Measurements from ENCODE around the gene FIBCD1. TPM values are rescaled to one million over a fixed set of nuclear protein-coding genes. Genes with fewer than 3 reads are reported as not detected.

The FIBCD1 gene
- total and polyA plus RNA-seq, 11 donors: 0.24 to 3.9 (median 1.3) TPM; not detected in 2

- Histone ChIP-seq H3K36me3 (no peaks in the 10 kb centered on the region), H3K4me3 (no peak overlapping the region), H3K9me3 (no peaks in the 10 kb centered on the region), H3K27me3 (peaks cover 0 to 14% (median 0%) of the 10 kb centered on the region in 9 donors), H3K4me1 (no peaks in the 10 kb centered on the region), H3K27ac (no peak overlapping the region)
- no peak for DNase-seq
- no peak for ATAC-seq
- WGBS, 4 donors: 86 to 92% (median 87%) methylated on average over 11 of the region's 11 CpGs
- no peak for TF ChIP-seq POLR2A (IDR thresholded peaks at IDR 0.05)
- TF ChIP-seq CTCF (IDR thresholded peaks at IDR 0.05): no peak
- intact Hi-C loops (cut with DNase I): no loop called here
Measured at GRCh38 chr9:130983970-130984369, 44.9 kb upstream of the FIBCD1 start.

- intact Hi-C loops (cut with DNase I): no loop called here
- TF ChIP-seq POLR2A (IDR thresholded peaks at IDR 0.05) (no peak), CTCF (IDR thresholded peaks at IDR 0.05) (no peak)
- 76 to 86% (median 81%) methylated on average over 6 of the region's 6 CpGs for WGBS, 4 donors
- Histone ChIP-seq H3K27ac (no peak overlapping the region), H3K36me3 (no peaks in the 10 kb centered on the region), H3K4me3 (no peak overlapping the region), H3K4me1 (no peaks in the 10 kb centered on the region), H3K9me3 (no peaks in the 10 kb centered on the region), H3K27me3 (peaks cover 0 to 14% (median 0%) of the 10 kb centered on the region in 9 donors)
- DNase-seq (no peak), ATAC-seq (no peak)
Measured at GRCh38 chr9:130983359-130983670, 44.3 kb upstream of the FIBCD1 start.

- peaks cover 0 to 14% (median 0%) of the 10 kb centered on the region in 9 donors for H3K27me3 ChIP-seq
- TF ChIP-seq POLR2A (IDR thresholded peaks at IDR 0.05): no peak
- TF ChIP-seq CTCF (IDR thresholded peaks at IDR 0.05): no peak
- no peaks in the 10 kb centered on the region for H3K9me3 ChIP-seq
- no peak overlapping the region for H3K27ac ChIP-seq
- DNase-seq: no peak
- 77 to 86% (median 84%) methylated on average over 23 to 25 of the region's 25 CpGs for WGBS, 4 donors
- H3K4me1 ChIP-seq: peaks cover 0 to 2% (median 0%) of the 10 kb centered on the region in 12 donors
- no peak for ATAC-seq
- H3K4me3 ChIP-seq: no peak overlapping the region
- intact Hi-C loops (cut with DNase I): no loop called here
- H3K36me3 ChIP-seq: no peaks in the 10 kb centered on the region
Measured at GRCh38 chr9:130982636-130983358, 43.8 kb upstream of the FIBCD1 start.

GRCh38 chr9:130981756-130982137, 42.7 kb upstream of the FIBCD1 start:
- TF ChIP-seq POLR2A (IDR thresholded peaks at IDR 0.05) (no peak), CTCF (IDR thresholded peaks at IDR 0.05) (no peak)
- WGBS, 4 donors: 58 to 81% (median 65%) methylated on average over 12 to 14 of the region's 14 CpGs
- H3K27me3 ChIP-seq: peaks cover 0 to 14% (median 0%) of the 10 kb centered on the region in 9 donors
- DNase-seq: no peak
- H3K36me3 ChIP-seq: no peaks in the 10 kb centered on the region
- ATAC-seq: no peak
- H3K9me3 ChIP-seq: no peaks in the 10 kb centered on the region
- H3K4me1 ChIP-seq: peaks cover 0 to 7% (median 0%) of the 10 kb centered on the region in 12 donors
- no peak overlapping the region for H3K27ac ChIP-seq
- no peak overlapping the region for H3K4me3 ChIP-seq
- intact Hi-C loops (cut with DNase I): no loop called here
